ENCODE results near the gene MEMO1. TPM values are rescaled to one million over a fixed set of nuclear protein-coding genes. Genes with fewer than 3 reads are reported as not detected.

The MEMO1 gene
- total and polyA plus RNA-seq, 2 experiments from 2014 or later, result 43.9 to 58.8 TPM

DNA sequence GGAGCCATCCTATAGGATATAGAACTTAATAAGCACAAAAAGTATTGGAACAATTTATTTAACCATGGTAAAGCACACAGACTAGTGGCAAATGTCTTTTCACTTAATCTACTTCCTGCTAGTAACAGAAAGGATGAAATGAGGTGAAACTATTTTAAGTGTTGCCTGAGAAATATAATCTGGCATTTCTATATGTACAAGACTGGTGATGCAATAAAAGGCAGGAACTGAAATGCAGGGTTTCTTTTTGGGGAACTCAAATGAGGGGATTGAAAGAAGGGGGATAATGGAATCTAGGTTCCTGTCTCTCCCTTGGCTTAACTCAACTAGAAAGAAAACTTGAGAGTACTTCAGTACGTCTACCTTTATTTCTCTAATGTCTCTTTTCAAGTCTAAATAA is 122.3 kb downstream of the MEMO1 start:
- Histone ChIP-seq H3K27me3 (no peaks in the 10 kb centered on the region), H2AFZ (no peak overlapping the region), H3K4me1 (ENCODE audit: insufficient read depth) (no peaks in the 10 kb centered on the region), H3K27ac (no peak overlapping the region), H3K9me3 (ENCODE audit: low read depth) (no peaks in the 10 kb centered on the region), H3K79me2 (peaks cover 3% of the 10 kb centered on the region), H3K36me3 (replicated peaks; ENCODE audit: insufficient read depth, low read depth) (no peaks in the 10 kb centered on the region), H3K4me3 (no peak overlapping the region), H3K4me2 (no peak overlapping the region), H4K20me1 (ENCODE audit: insufficient read depth, poor library complexity, severe bottlenecking) (peaks cover 3% of the 10 kb centered on the region), H3K9me2 (replicated peaks; ENCODE audit: insufficient read depth) (no peaks in the 10 kb centered on the region)
- TF ChIP-seq EZH2phosphoT487 (IDR thresholded peaks at IDR 0.05; ENCODE audit: low read depth, severe bottlenecking, unreplicated experiment) (no peak), EZH2 (IDR thresholded peaks at IDR 0.05; ENCODE audit: borderline replicate concordance) (no peak)
- TF ChIP-seq, protein P1, sequence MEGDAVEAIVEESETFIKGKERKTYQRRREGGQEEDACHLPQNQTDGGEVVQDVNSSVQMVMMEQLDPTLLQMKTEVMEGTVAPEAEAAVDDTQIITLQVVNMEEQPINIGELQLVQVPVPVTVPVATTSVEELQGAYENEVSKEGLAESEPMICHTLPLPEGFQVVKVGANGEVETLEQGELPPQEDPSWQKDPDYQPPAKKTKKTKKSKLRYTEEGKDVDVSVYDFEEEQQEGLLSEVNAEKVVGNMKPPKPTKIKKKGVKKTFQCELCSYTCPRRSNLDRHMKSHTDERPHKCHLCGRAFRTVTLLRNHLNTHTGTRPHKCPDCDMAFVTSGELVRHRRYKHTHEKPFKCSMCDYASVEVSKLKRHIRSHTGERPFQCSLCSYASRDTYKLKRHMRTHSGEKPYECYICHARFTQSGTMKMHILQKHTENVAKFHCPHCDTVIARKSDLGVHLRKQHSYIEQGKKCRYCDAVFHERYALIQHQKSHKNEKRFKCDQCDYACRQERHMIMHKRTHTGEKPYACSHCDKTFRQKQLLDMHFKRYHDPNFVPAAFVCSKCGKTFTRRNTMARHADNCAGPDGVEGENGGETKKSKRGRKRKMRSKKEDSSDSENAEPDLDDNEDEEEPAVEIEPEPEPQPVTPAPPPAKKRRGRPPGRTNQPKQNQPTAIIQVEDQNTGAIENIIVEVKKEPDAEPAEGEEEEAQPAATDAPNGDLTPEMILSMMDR (IDR thresholded peaks at IDR 0.05; ENCODE audit: poor library complexity), result no peak
- no peak for DNase-seq (ENCODE audit: low spot score)
- 94% methylated on average over 1 of the region's 1 CpG for WGBS (ENCODE audit: low lambda C conversion rate, missing lambda C conversion rate)

- 92% methylated on average over 2 of the region's 2 CpGs for WGBS (ENCODE audit: low lambda C conversion rate, missing lambda C conversion rate)
- no peak overlapping the region for H3K4me3 ChIP-seq
- TF ChIP-seq, protein P1 (IDR thresholded peaks at IDR 0.05; ENCODE audit: poor library complexity), result peak; percentile 30
- TF ChIP-seq EZH2 (IDR thresholded peaks at IDR 0.05; ENCODE audit: borderline replicate concordance), result no peak
- H3K27ac ChIP-seq, result no peak overlapping the region
- H3K36me3 ChIP-seq (replicated peaks; ENCODE audit: insufficient read depth, low read depth), result no peaks in the 10 kb centered on the region
- no peak overlapping the region for H3K4me2 ChIP-seq
- no peaks in the 10 kb centered on the region for H3K9me2 ChIP-seq (replicated peaks; ENCODE audit: insufficient read depth)
- peaks cover 3% of the 10 kb centered on the region for H3K79me2 ChIP-seq
- no peak overlapping the region for H2AFZ ChIP-seq
- H3K4me1 ChIP-seq (ENCODE audit: insufficient read depth), result no peaks in the 10 kb centered on the region
- no peaks in the 10 kb centered on the region for H3K9me3 ChIP-seq (ENCODE audit: low read depth)
- peaks cover 3% of the 10 kb centered on the region for H4K20me1 ChIP-seq (ENCODE audit: insufficient read depth, poor library complexity, severe bottlenecking)
- H3K27me3 ChIP-seq, result no peaks in the 10 kb centered on the region
- DNase-seq (ENCODE audit: low spot score), result peak; percentile 11
Observed at GRCh38 chr2:31886700-31887099, 124.1 kb downstream of the MEMO1 start.

DNA sequence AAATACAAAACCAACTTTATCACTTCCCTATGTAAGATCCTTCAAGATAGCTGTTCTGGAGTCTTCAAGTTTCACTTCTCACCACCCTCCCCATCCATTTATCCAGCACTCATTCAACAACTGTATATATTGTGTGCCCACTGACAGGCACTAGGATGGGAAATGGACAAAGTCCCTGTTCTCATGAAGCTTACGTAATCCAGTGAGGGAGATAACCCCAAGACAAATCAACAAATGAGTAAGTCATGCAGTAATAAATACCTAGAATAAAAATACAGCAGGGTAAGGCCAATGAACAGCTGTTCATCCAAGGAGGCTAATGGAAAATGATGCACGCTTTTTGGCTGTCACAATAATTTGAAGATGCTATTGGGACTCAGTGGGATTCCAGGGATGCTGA is 133.8 kb downstream of the MEMO1 start:
- Histone ChIP-seq H3K36me3 (replicated peaks; ENCODE audit: insufficient read depth, low read depth) (no peaks in the 10 kb centered on the region), H3K79me2 (no peaks in the 10 kb centered on the region), H4K20me1 (ENCODE audit: insufficient read depth, poor library complexity, severe bottlenecking) (no peaks in the 10 kb centered on the region), H3K9me2 (replicated peaks; ENCODE audit: insufficient read depth) (no peaks in the 10 kb centered on the region), H3K4me3 (no peak overlapping the region), H3K4me1 (ENCODE audit: insufficient read depth) (no peaks in the 10 kb centered on the region), H3K27me3 (no peaks in the 10 kb centered on the region), H3K27ac (peak overlapping the region; percentile 18), H3K9me3 (ENCODE audit: low read depth) (no peaks in the 10 kb centered on the region), H3K4me2 (no peak overlapping the region), H2AFZ (no peak overlapping the region)
- TF ChIP-seq EZH2 (IDR thresholded peaks at IDR 0.05; ENCODE audit: borderline replicate concordance) (no peak), EZH2phosphoT487 (IDR thresholded peaks at IDR 0.05; ENCODE audit: low read depth, severe bottlenecking, unreplicated experiment) (no peak)
- TF ChIP-seq, protein P1 (IDR thresholded peaks at IDR 0.05; ENCODE audit: poor library complexity), result no peak
- 75% methylated on average over 2 of the region's 2 CpGs for WGBS (ENCODE audit: low lambda C conversion rate, missing lambda C conversion rate)
- DNase-seq (ENCODE audit: low spot score), result peak; percentile 35

GRCh38 chr2:31874071-31874470 is 136.7 kb downstream of the MEMO1 start:
- H3K27ac ChIP-seq, result no peak overlapping the region
- 92% methylated on average over 2 of the region's 2 CpGs for WGBS (ENCODE audit: low lambda C conversion rate, missing lambda C conversion rate)
- TF ChIP-seq EZH2phosphoT487 (IDR thresholded peaks at IDR 0.05; ENCODE audit: low read depth, severe bottlenecking, unreplicated experiment) (no peak), EZH2 (IDR thresholded peaks at IDR 0.05; ENCODE audit: borderline replicate concordance) (no peak)
- TF ChIP-seq, protein P1 (IDR thresholded peaks at IDR 0.05; ENCODE audit: poor library complexity), result no peak
- H3K79me2 ChIP-seq, result no peaks in the 10 kb centered on the region
- no peak overlapping the region for H3K4me3 ChIP-seq
- no peak overlapping the region for H3K4me2 ChIP-seq
- no peaks in the 10 kb centered on the region for H3K27me3 ChIP-seq
- no peaks in the 10 kb centered on the region for H3K9me2 ChIP-seq (replicated peaks; ENCODE audit: insufficient read depth)
- no peaks in the 10 kb centered on the region for H3K9me3 ChIP-seq (ENCODE audit: low read depth)
- H3K4me1 ChIP-seq (ENCODE audit: insufficient read depth), result no peaks in the 10 kb centered on the region
- H3K36me3 ChIP-seq (replicated peaks; ENCODE audit: insufficient read depth, low read depth), result no peaks in the 10 kb centered on the region
- no peaks in the 10 kb centered on the region for H4K20me1 ChIP-seq (ENCODE audit: insufficient read depth, poor library complexity, severe bottlenecking)
- no peak for DNase-seq (ENCODE audit: low spot score)
- H2AFZ ChIP-seq, result no peak overlapping the region

All from hepatocyte (in vitro differentiated cells).